Islet precursor cell (in vitro differentiated cells): ENCODE measurements around the gene RNASEH1.
"Not testable (repeated sequence)": the region's sequence is repeated elsewhere in the genome, so short reads cannot be mapped to it uniquely, and the experiment has no call there.

Source experiments
- DNase-seq: peaks from one replicate; pipeline ENCODE4 v3.0.0-alpha.2; 2018

Gene RNASEH1

DNA sequence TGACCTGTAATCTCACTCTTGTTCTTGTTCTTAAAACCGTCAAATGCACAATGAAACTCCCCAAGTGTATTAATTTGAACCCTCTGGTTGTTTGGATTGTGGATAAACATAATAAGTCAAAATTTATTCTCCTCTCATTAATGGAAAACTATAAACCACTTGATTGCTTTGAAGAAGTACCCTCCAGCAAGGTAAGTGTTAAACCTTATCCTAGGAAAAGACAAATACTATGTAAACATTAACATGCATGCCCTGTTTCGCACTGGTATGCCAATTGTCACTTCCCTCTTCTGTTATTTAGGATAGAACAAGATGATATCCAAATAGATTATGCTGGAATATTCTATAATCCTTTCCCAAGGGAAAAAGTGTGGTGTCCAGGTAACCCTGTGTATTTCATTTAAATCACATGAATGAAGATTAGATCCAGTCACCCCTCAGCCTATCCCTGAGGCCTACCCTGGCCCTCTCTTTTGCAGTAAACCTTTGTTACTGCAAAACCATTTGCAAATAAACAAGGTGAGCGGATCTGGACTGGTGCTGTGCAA is 40.1 kb downstream of the RNASEH1 start:
- no peak for DNase-seq

DNA sequence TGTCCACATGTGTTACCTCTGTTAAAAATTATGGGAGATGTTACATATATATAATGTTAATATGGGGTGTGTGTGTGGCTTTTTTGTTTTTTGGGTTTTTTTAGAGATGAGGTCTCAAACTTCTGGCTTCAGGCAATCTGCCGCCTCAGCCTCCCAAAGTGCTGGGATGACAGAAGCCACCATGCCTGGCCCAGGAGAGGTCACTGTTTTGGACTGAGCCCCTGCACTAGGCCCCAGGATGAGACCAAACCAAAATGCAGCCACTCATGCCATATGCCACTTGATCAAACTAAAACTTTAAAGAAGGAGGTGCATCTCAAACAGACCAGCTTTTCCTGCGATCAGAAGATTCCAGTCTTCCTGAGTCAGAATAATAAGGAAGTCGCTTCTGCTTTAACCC is 41.3 kb downstream of the RNASEH1 start:
- DNase-seq, result peak; percentile 10

- DNase-seq, result not testable (repeated sequence)
Measured at GRCh38 chr2:3515438-3515837, 42.7 kb downstream of the RNASEH1 start.

GRCh38 chr2:3513026-3513810 is 44.9 kb downstream of the RNASEH1 start:
- DNase-seq, result peak; percentile 7

- DNase-seq, result peak; percentile 32
Measured at GRCh38 chr2:3512086-3512485, 46.0 kb downstream of the RNASEH1 start.

- DNase-seq, result peak; percentile 21
Measured at GRCh38 chr2:3505771-3506170, 52.4 kb downstream of the RNASEH1 start.

DNA sequence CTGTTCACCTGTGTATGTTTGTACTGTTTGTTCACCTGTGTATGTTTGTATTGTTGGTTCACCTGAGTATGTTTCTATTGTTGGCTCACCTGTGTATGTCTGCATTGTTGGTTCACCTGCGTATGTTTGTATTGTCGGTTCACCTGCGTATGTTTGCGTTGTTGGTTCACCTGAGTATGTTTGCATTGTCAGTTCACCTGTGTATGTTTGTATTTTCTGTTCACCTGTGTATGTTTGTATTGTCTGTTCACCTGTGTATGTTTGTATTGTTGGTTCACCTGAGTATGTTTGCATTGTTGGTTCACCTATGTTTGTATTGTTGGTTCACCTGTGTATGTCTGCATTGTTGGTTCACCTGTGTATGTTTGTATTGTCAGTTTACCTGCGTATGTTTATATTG is 53.4 kb downstream of the RNASEH1 start:
- no peak for DNase-seq

DNA sequence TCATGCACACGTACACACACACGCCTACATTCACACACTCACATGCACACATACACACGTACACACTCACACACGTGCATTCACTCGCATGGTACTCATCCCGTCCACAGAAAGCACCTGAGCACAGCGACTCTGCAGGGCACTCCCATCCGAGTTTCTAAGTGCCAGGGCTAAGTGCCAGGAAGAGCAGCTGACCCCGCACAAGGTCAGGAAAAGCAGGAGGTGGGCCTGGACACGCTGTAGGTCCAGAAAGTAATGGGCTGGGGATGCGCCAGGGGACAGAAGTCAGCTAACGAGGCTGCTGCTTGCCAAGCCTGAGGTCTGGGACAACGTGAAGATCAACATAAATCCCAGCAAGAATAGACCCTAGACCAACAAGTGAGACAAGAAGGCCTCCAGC is 54.6 kb downstream of the RNASEH1 start:
- peak; percentile 2 for DNase-seq

DNA sequence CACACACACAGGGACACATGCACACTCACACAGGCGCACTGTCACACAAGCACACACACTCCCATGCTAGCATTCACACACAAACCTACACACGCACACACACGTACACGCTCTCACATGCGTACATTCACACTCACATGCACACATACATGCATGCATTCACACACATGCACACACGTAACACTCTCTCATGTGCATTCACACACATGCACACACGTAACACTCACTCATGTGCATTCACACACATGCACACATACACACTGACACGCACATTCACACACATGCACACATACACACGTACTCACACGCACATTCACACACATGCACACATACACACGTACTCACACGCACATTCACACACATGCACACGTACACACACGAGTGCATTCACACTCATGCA is 55.1 kb downstream of the RNASEH1 start:
- peak; percentile 4 for DNase-seq

- DNase-seq, result peak; percentile 35
Measured at GRCh38 chr2:3500326-3500899, 57.7 kb downstream of the RNASEH1 start.

- DNase-seq, result peak; percentile 11
Measured at GRCh38 chr2:3498783-3499394, 59.2 kb downstream of the RNASEH1 start.

DNA sequence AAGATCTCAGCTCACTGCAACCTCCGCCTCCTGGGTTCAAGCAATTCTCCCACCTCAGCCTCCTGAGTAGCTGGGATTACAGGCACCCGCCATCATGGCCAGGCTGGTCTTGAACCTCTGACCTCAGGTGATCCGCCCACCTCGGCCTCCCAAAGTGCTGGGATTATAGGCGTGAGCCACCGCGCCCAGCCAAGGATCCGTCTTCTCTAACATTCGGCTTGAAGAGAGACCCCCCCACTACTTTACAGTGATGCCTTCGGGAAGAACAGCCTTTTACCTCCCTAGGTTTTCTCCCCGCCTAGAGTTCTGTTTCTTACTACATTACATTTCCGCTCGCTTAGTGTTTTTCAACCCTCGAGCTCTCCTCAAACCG is 61.4 kb downstream of the RNASEH1 start:
- peak; percentile 10 for DNase-seq
